Measurements from ENCODE around the gene MACROD2. TPM values are rescaled to one million over a fixed set of nuclear protein-coding genes. Genes with fewer than 3 reads are reported as not detected.

MACROD2 gene
- total RNA-seq, 1 experiment from 2014 or later, result 1.6 TPM

DNA sequence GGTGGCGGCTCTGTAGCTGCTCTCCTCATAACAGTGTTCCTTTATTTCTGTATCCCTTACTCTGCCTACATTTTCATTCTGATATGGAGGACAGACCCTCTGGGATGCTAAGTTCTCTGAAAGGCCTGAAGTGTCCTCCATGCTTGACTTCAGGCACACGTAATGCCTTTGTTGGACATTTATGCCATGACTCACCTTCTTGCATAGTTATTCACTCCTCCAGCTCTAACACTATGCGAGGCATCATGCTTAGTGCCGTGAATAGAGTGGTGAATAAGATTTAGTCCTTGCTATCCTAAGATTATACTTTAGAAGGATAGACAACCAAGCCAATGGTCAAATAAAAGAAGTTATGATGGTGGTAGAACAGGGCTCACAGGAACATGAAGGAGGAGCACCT lies 1103.0 kb downstream of the MACROD2 start:
- H3T11ph ChIP-seq (ENCODE audit: low read length), result no peak overlapping the region
- H2BK120ac ChIP-seq (ENCODE audit: low read depth, low read length, poor library complexity, severe bottlenecking), result no peak overlapping the region
- peaks cover 0 to 5% of the 10 kb centered on the region in 2 experiments; a peak in 2 of 5 replicates for H3K9me3 Mint-ChIP-seq
- H3K18ac ChIP-seq (ENCODE audit: insufficient read length, low read depth, low read length), result no peak overlapping the region
- no peak overlapping the region for H2BK5ac ChIP-seq (ENCODE audit: insufficient read length, low read length)
- H4K8ac ChIP-seq (replicated peaks; ENCODE audit: insufficient read length, low read depth, low read length), result no peak overlapping the region
- no peaks in the 10 kb centered on the region for H3K27me3 ChIP-seq (ENCODE audit: insufficient read depth, low read length)
- H4K20me1 ChIP-seq (ENCODE audit: control insufficient read depth, insufficient read depth, insufficient read length), result no peaks in the 10 kb centered on the region
- no peak overlapping the region for H3K14ac ChIP-seq (ENCODE audit: insufficient read depth, low read length)
- no peak overlapping the region for H2BK12ac ChIP-seq (ENCODE audit: insufficient read length, low read depth, low read length)
- no peaks in the 10 kb centered on the region for H3K9me3 ChIP-seq (ENCODE audit: control insufficient read depth, low read depth, low read length)
- no peak overlapping the region for H3K56ac ChIP-seq (ENCODE audit: insufficient read length, low read depth, low read length)
- TF ChIP-seq, protein P1, sequence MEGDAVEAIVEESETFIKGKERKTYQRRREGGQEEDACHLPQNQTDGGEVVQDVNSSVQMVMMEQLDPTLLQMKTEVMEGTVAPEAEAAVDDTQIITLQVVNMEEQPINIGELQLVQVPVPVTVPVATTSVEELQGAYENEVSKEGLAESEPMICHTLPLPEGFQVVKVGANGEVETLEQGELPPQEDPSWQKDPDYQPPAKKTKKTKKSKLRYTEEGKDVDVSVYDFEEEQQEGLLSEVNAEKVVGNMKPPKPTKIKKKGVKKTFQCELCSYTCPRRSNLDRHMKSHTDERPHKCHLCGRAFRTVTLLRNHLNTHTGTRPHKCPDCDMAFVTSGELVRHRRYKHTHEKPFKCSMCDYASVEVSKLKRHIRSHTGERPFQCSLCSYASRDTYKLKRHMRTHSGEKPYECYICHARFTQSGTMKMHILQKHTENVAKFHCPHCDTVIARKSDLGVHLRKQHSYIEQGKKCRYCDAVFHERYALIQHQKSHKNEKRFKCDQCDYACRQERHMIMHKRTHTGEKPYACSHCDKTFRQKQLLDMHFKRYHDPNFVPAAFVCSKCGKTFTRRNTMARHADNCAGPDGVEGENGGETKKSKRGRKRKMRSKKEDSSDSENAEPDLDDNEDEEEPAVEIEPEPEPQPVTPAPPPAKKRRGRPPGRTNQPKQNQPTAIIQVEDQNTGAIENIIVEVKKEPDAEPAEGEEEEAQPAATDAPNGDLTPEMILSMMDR (conservative IDR thresholded peaks at IDR 0.05), result no peak
- H3K9ac ChIP-seq (ENCODE audit: extremely low read depth, insufficient read length, low read length), result no peak overlapping the region
- no peak for DNase-seq
- H3K4ac ChIP-seq (ENCODE audit: low read depth, low read length), result no peak overlapping the region
- no peak overlapping the region for H4K5ac ChIP-seq (ENCODE audit: insufficient read length, low read depth, low read length)
- no peak overlapping the region for H2BK15ac ChIP-seq (ENCODE audit: low read depth, low read length)
- H3K23me2 ChIP-seq (ENCODE audit: insufficient read length, low read depth, low read length, poor library complexity, severe bottlenecking), result no peaks in the 10 kb centered on the region
- H2AK5ac ChIP-seq (ENCODE audit: insufficient read length, low read length), result no peak overlapping the region
- no peak overlapping the region for H4K91ac ChIP-seq (ENCODE audit: insufficient read length, low read depth, low read length)
- H2AFZ ChIP-seq (ENCODE audit: low read length), result no peak overlapping the region
- H3K27me3 Mint-ChIP-seq (ENCODE audit: low read depth), result no peaks in the 10 kb centered on the region
- no peaks in the 10 kb centered on the region for H3K79me1 ChIP-seq (ENCODE audit: insufficient read depth, low read depth, low read length, poor library complexity, severe bottlenecking)
- no peak overlapping the region for H2BK20ac ChIP-seq (ENCODE audit: low read depth, low read length, poor library complexity, severe bottlenecking)
- no peak overlapping the region for H3K23ac ChIP-seq (ENCODE audit: insufficient read length, low read depth, low read length)
- no peaks in the 10 kb centered on the region for H3K4me1 ChIP-seq (ENCODE audit: insufficient read depth, low read length)
- no peaks in the 10 kb centered on the region for H3K4me1 Mint-ChIP-seq
- H3K4me3 Mint-ChIP-seq, result no peak overlapping the region
- no CpG with 5 or more reads among the region's 4 CpGs for WGBS (ENCODE audit: extremely low coverage, insufficient read length, low lambda C conversion rate)
- H3K36me3 Mint-ChIP-seq (ENCODE audit: insufficient read depth in 1 of 3, low read depth in 3 of 3), result no peaks in the 10 kb centered on the region
- no peak overlapping the region for H3K27ac Mint-ChIP-seq
- no peak overlapping the region for H3K4me2 ChIP-seq (ENCODE audit: insufficient read depth, insufficient read length, low read length)
- H3K27ac ChIP-seq (ENCODE audit: insufficient read length, low read depth, low read length), result no peak overlapping the region
- H3K79me2 ChIP-seq (ENCODE audit: insufficient read depth, low read length), result no peaks in the 10 kb centered on the region

Data from H9 (cell line).